HG03064 (cell line): ENCODE measurements around the gene SARDH.

ENCODE experiments used
- ATAC-seq: cut with Tn5 transposase; IDR thresholded peaks from one replicate; pipeline ENCODE4 v1.9.1; 2021; ENCODE audit warnings: low read depth; ENCODE audit not compliant: unreplicated experiment

Gene SARDH

GRCh38 chr9:133707065-133707762 lies 30.9 kb downstream of the SARDH start:
- no peak for ATAC-seq

- no peak for ATAC-seq
Measured at GRCh38 chr9:133706307-133707050, 31.7 kb downstream of the SARDH start.

- ATAC-seq: no peak
Measured at GRCh38 chr9:133705576-133705975, 32.6 kb downstream of the SARDH start.

GRCh38 chr9:133704711-133705181 lies 33.4 kb downstream of the SARDH start:
- ATAC-seq: no peak

- no peak for ATAC-seq
Measured at GRCh38 chr9:133703591-133704399, 34.4 kb downstream of the SARDH start.

GRCh38 chr9:133702798-133703590 lies 35.2 kb downstream of the SARDH start:
- ATAC-seq: no peak

- no peak for ATAC-seq
Measured at GRCh38 chr9:133701981-133702797, 36.0 kb downstream of the SARDH start.

- no peak for ATAC-seq
Measured at GRCh38 chr9:133701321-133701980, 36.7 kb downstream of the SARDH start.

GRCh38 chr9:133700819-133701320 lies 37.3 kb downstream of the SARDH start:
- no peak for ATAC-seq

GRCh38 chr9:133699546-133699945 lies 38.6 kb downstream of the SARDH start:
- no peak for ATAC-seq

GRCh38 chr9:133696071-133696472 lies 42.1 kb downstream of the SARDH start:
- no peak for ATAC-seq

- no peak for ATAC-seq
Measured at GRCh38 chr9:133694686-133695085, 43.5 kb downstream of the SARDH start.

- ATAC-seq: no peak
Measured at GRCh38 chr9:133693703-133694529, 44.2 kb downstream of the SARDH start.

- no peak for ATAC-seq
Measured at GRCh38 chr9:133693116-133693515, 45.0 kb downstream of the SARDH start.

- no peak for ATAC-seq
Measured at GRCh38 chr9:133692364-133692985, 45.7 kb downstream of the SARDH start.

GRCh38 chr9:133691626-133692363 lies 46.4 kb downstream of the SARDH start:
- ATAC-seq: no peak

- ATAC-seq: no peak
Measured at GRCh38 chr9:133691191-133691590, 47.0 kb downstream of the SARDH start.
